Measurements from ENCODE around the gene TARDBP. TPM values are rescaled to one million over a fixed set of nuclear protein-coding genes. Genes with fewer than 3 reads are reported as not detected.
A peak's percentile ranks its signal among the peaks of the same experiment; 100 is the strongest.
"Not testable (repeated sequence)": the region's sequence is repeated elsewhere in the genome, so short reads cannot be mapped to it uniquely, and the experiment has no call there.

TARDBP gene
- total RNA-seq, 2 donors from 2014 or later, result 121 to 135 TPM

DNA sequence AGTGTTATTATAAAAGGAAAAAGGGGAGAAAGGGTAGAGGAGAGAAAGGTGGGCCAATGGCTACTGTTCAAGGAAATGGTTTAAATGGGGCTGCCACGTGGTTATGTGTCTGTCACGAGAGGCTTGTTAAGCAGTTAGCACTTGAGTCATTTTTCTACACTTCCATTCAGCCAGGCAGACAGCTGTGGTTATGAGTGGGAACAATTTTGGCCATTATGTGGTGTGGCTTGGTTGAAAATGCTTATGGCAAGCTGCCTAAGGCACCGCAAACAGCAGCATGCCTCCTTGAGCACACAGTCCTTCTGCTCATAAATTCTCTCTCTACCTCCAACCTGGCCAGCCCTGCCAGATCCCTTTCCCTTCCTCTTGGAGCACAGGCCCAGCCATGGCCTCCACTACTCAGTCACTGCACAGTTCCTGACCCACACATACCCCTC, 50.5 kb downstream of the TARDBP start:
- H3K36me3 Mint-ChIP-seq (ENCODE audit: low read depth), result no peaks in the 10 kb centered on the region
- peak overlapping the region; percentile 14 for H3K27ac Mint-ChIP-seq
- no peaks in the 10 kb centered on the region for H3K9me3 ChIP-seq (ENCODE audit: control insufficient read depth, low read length, poor library complexity, severe bottlenecking)
- H3K27me3 Mint-ChIP-seq, result no peaks in the 10 kb centered on the region
- H3K4me1 Mint-ChIP-seq, result peaks cover 18% of the 10 kb centered on the region
- no peak for DNase-seq
- H3K4me3 Mint-ChIP-seq, result peak overlapping the region; percentile 36
- ATAC-seq, result no peak

- H3K9me3 ChIP-seq (ENCODE audit: control insufficient read depth, low read length, poor library complexity, severe bottlenecking); H3K27me3 Mint-ChIP-seq; H3K27ac Mint-ChIP-seq; H3K4me3 Mint-ChIP-seq; ATAC-seq; H3K36me3 Mint-ChIP-seq (ENCODE audit: low read depth); DNase-seq: not testable (repeated sequence)
- peaks cover 13% of the 10 kb centered on the region for H3K4me1 Mint-ChIP-seq
These were observed 51.6 kb downstream of the TARDBP start for GRCh38 chr1:11063937-11064537.

DNA sequence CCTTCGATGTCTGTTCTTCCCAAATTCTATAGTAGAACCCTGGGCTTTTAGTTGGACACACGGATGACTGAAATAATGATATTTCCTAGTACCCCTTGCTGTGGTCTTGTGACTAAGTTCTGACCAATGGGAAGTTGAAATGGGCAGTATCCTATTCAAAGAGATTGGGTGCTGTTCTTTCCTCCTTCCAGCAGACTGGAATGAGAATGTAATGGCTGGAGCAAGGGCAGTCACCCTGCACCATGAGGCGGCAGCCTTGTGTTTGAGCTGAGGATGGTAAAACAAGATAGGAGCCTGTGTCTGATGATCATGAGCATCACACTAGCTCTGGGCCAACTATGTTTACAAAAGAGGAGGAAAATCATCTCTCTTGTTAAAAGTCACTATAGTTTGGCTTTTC, 52.5 kb downstream of the TARDBP start:
- Mint-ChIP-seq H3K36me3 (ENCODE audit: low read depth) (no peaks in the 10 kb centered on the region), H3K4me1 (peaks cover 10% of the 10 kb centered on the region)

GRCh38 chr1:11065796-11066195, 53.3 kb downstream of the TARDBP start:
- peaks cover 2% of the 10 kb centered on the region for H3K36me3 Mint-ChIP-seq (ENCODE audit: low read depth)
- no peak overlapping the region for H3K27ac Mint-ChIP-seq
- H3K9me3 ChIP-seq (ENCODE audit: control insufficient read depth, low read length, poor library complexity, severe bottlenecking), result no peaks in the 10 kb centered on the region
- DNase-seq (no peak), ATAC-seq (no peak)
- H3K4me1 Mint-ChIP-seq, result peaks cover 7% of the 10 kb centered on the region
- no peak overlapping the region for H3K4me3 Mint-ChIP-seq
- H3K27me3 Mint-ChIP-seq, result no peaks in the 10 kb centered on the region

More for the DNA sequence above, 52.5 kb downstream of the TARDBP start:
- DNase-seq (no peak), ATAC-seq (no peak)
- H3K27ac Mint-ChIP-seq, result no peak overlapping the region
- H3K27me3 Mint-ChIP-seq, result no peaks in the 10 kb centered on the region
- H3K9me3 ChIP-seq (ENCODE audit: control insufficient read depth, low read length, poor library complexity, severe bottlenecking), result no peaks in the 10 kb centered on the region
- no peak overlapping the region for H3K4me3 Mint-ChIP-seq

DNA sequence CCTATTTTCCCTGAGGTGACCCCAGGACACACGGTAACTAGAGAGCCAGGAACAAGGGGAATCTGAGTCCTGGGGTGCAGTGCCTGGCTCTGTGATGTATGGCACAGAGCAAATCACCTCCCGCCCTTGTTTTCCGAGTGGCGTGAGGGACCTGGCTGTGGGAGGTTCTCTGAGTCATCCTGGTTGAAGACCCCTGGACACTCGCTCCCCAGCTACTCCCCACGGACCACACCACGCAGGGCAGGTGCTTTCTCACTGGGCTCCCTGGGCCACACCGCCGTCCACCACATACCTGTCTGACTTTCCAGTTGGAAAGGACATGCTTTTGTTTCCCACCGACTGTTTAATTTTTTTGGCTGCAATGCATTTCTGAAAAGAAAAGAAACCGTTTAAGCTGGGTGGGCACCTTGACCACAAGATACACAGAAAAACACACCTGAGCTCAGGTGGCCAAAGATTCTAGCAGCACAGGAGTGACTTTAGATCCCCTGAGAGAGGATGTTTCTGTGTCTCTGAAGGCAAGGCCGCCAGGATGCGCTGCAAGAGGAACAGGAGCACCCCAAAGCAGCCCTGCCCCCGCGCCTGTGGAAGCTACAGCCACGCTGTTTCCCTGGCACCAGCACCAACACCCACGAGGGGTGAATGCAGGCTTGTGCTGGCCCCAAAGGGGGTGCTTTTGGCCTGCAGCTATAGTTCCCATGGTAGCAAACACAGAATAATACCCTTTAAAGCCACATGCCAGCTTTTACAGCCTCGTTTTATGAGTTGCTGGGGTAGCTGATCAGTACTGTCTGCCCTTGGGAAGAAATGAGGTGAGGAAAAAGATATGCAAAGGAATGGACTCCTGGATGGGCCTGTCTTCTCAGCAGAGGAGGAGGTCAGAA, 55.5 kb downstream of the TARDBP start:
- Mint-ChIP-seq H3K27me3 (no peaks in the 10 kb centered on the region), H3K27ac (no peak overlapping the region), H3K4me3 (no peak overlapping the region), H3K4me1 (peaks cover 9% of the 10 kb centered on the region), H3K36me3 (ENCODE audit: low read depth) (peaks cover 10% of the 10 kb centered on the region)
- DNase-seq, result no peak
- ATAC-seq, result no peak
- no peaks in the 10 kb centered on the region for H3K9me3 ChIP-seq (ENCODE audit: control insufficient read depth, low read length, poor library complexity, severe bottlenecking)

DNA sequence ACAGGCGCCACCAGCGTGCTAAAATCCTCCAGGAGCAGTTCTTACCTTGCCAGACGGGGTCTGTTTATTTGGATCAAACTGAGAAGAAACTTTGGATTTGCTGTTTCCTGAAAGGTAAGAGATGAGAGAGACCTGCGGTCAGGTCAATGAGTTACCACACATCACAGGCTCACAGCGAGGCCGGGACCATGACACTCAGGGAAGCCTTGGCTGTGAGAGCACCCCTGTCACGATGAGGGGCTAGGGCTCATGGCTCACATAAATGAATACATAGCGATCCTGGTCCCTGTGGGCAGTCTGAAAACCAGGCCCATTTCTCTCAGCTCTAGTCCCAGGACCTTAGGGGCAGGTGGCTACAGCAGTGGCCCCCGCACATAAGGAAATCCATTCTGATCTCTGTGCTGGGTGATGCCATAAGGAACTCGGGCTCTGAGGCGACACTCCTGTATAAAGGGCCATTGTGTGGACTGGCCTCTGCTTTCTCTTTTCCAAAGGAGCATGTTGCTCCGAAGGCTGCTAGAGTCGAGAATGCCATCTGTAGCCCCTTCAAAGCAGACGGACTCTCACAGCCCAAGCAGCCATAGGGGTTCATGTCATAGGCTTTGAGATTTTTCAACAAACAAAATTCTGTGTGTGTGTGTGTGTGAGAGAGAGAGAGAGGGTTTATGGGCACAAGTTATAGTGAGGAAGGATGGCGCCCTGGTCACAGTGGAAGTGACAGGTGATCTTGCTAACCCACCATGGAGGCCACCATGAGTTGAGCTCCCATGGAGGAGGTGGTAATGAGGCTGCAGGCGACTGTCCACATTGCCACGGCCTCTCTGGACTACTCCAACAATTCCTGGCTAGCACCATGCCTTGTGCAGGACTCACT, 56.4 kb downstream of the TARDBP start:
- peaks cover 5% of the 10 kb centered on the region for H3K4me1 Mint-ChIP-seq
- no peak overlapping the region for H3K27ac Mint-ChIP-seq
- no peaks in the 10 kb centered on the region for H3K9me3 ChIP-seq (ENCODE audit: control insufficient read depth, low read length, poor library complexity, severe bottlenecking)
- no peaks in the 10 kb centered on the region for H3K27me3 Mint-ChIP-seq
- DNase-seq (no peak), ATAC-seq (no peak)
- H3K36me3 Mint-ChIP-seq (ENCODE audit: low read depth), result peaks cover 10% of the 10 kb centered on the region
- H3K4me3 Mint-ChIP-seq, result no peak overlapping the region

DNA sequence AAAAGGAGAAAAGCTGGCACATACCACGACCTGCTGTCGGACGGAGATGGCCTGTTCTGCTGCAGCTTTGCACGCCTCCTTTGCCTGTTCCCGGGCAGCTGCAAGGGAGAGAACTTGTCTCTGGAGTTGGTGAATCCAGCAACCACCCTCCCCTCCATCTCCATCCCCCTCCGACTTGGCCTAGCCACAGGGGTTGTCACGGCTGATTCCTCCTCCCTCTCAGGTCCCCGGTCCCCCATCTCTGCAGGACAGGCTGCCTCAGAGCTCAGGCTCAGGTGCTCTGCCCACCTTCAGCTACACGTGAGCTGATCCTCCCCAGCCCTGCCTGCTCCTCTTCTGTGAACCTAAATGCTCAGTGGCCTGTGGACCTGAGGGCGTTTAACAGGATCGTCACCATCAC, 58.4 kb downstream of the TARDBP start:
- ATAC-seq, result no peak
- Mint-ChIP-seq H3K27me3 (no peaks in the 10 kb centered on the region), H3K27ac (peak overlapping the region; percentile 91), H3K36me3 (ENCODE audit: low read depth) (peaks cover 10% of the 10 kb centered on the region), H3K4me1 (peaks cover 5% of the 10 kb centered on the region), H3K4me3 (no peak overlapping the region)
- H3K9me3 ChIP-seq (ENCODE audit: control insufficient read depth, low read length, poor library complexity, severe bottlenecking), result no peaks in the 10 kb centered on the region
- DNase-seq, result no peak

GRCh38 chr1:11071463-11072215, 59.2 kb downstream of the TARDBP start:
- ATAC-seq (no peak), DNase-seq (no peak)
- Mint-ChIP-seq H3K27me3 (no peaks in the 10 kb centered on the region), H3K4me1 (peaks cover 5% of the 10 kb centered on the region), H3K27ac (peak overlapping the region; percentile 91), H3K4me3 (no peak overlapping the region), H3K36me3 (ENCODE audit: low read depth) (peaks cover 10% of the 10 kb centered on the region)
- H3K9me3 ChIP-seq (ENCODE audit: control insufficient read depth, low read length, poor library complexity, severe bottlenecking), result no peaks in the 10 kb centered on the region

DNA sequence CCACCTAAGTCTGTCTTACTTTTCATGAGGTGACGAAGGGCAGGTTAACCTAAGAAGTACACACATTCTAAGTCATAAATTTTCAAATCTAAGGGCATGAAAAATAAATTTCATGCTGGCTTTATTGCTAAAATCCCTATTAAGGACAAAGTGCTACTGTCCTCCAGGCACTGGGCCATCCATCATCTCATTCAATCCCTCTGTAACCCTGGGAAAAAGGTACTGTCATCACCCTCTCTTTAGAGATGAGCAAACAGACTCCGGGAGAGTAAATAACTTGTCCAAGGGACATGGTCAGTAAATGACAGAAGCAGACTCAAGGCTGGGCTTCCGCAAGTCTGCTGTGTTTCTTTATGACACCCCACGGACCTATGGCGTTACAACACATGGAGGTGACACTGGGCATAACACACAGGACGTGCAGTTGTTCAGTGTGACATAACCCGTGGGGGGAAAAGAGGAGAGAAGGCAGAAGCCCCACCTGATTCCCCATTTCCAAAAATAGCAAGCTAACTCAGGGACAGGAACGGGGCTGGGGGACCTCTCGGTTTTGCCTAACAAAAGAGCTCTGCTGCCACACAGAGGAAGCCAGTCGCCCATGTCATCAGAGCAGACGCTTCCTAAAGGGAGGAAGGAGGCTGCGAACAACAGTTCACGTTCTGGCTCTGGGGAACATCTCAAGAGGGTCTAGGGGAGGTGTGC, 59.9 kb downstream of the TARDBP start:
- Mint-ChIP-seq H3K27me3 (no peaks in the 10 kb centered on the region), H3K4me1 (peaks cover 5% of the 10 kb centered on the region), H3K36me3 (ENCODE audit: low read depth) (peaks cover 10% of the 10 kb centered on the region), H3K27ac (peak overlapping the region; percentile 91), H3K4me3 (no peak overlapping the region)
- ATAC-seq, result no peak
- no peaks in the 10 kb centered on the region for H3K9me3 ChIP-seq (ENCODE audit: control insufficient read depth, low read length, poor library complexity, severe bottlenecking)
- no peak for DNase-seq

DNA sequence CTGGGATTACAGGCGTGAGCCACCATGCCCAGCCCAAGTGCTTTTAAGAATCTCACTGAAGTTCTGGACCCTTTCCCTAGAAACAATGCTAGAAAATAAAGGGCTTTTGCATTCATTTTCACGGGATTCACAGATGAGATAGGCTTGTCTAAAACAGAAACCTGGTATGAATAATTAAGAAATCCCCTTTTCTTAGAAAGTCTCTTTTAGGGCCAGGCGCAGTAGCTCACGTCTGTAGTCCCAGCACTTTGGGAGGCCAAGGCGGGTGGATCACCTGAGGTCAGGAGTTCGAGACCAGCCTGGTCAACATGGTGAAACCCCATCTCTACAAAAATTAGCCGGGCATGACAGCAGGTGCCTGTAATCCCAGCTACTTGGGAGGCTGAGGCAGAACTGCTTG, 60.9 kb downstream of the TARDBP start:
- H3K4me1 Mint-ChIP-seq; H3K27ac Mint-ChIP-seq; H3K4me3 Mint-ChIP-seq; H3K9me3 ChIP-seq (ENCODE audit: control insufficient read depth, low read length, poor library complexity, severe bottlenecking); H3K27me3 Mint-ChIP-seq; H3K36me3 Mint-ChIP-seq (ENCODE audit: low read depth); ATAC-seq; DNase-seq: not testable (repeated sequence)
